ENCODE results near the gene PLEKHA4.
"Not testable (repeated sequence)": the region's sequence is repeated elsewhere in the genome, so short reads cannot be mapped to it uniquely, and the experiment has no call there.

Gene PLEKHA4

DNA sequence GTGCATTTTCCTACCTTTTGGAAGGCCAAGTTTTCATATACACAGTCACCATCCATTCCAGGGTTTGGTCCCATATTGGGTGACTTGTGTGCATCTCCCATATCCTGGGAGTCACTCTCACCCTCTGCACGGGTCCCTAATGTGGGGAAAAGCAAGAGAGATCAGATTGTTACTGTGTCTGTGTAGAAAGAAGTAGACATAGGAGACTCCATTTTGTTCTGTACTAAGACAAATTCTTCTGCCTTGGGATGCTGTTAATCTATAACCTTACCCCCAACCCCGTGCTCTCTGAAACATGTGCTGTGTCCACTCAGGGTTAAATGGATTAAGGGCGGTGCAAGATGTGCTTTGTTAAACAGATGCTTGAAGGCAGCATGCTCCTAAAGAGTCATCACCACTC lies 21.1 kb upstream of the PLEKHA4 start:
- H3K4me3 ChIP-seq (ENCODE audit: low read depth, low read length); H3K27ac ChIP-seq (ENCODE audit: low read depth, low read length); H3K36me3 ChIP-seq (ENCODE audit: insufficient read depth, low read length); H3K27me3 ChIP-seq (ENCODE audit: insufficient read depth, low read length); H3K79me2 ChIP-seq (ENCODE audit: control insufficient read depth, insufficient read depth, low read length, unreplicated experiment); H2AFZ ChIP-seq (ENCODE audit: low read length, unreplicated experiment); H3K4me1 ChIP-seq (ENCODE audit: control insufficient read depth, insufficient read depth, low read length, unreplicated experiment): not testable (repeated sequence)

DNA sequence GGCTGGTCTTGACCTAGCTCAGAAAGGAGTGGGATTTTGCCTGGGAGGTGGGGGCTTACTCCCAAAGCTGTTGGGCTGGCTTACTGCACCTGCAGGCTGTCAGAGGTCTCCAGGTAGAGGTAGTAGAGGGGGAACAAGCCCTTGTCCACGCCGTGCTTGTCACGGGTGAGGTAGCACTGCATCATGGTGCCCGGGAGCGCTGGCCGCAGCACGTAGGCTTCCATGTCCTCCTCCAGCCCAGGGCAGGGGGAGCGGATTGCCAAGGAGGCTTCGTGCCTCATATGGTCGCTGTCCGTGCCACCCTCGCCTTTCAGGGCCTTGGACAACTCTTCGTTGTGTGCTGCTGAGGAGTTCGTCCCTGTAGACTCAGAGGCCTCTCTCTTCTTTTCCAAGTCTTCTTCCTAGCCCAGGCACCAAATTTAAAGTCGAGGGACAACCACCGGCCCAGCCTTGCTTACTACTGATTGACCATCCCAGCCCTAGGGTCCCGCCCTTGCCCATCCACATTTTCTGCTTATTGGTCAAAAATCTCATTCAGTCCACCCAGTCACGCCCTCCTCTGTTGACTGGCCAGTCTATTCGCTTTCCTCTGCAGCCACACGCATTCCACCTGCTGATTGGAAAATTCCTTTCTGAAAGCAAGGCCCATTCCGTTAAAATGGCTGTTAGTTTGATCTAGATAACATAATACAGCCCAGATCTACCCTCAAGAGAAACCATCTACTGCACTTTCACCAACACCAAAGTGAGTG lies 19.6 kb upstream of the PLEKHA4 start:
- H2AFZ ChIP-seq (ENCODE audit: low read length, unreplicated experiment), result no peak overlapping the region
- no peaks in the 10 kb centered on the region for H3K79me2 ChIP-seq (ENCODE audit: control insufficient read depth, insufficient read depth, low read length, unreplicated experiment)
- no peaks in the 10 kb centered on the region for H3K27me3 ChIP-seq (ENCODE audit: insufficient read depth, low read length)
- no peaks in the 10 kb centered on the region for H3K4me1 ChIP-seq (ENCODE audit: control insufficient read depth, insufficient read depth, low read length, unreplicated experiment)
- no peaks in the 10 kb centered on the region for H3K36me3 ChIP-seq (ENCODE audit: insufficient read depth, low read length)
- no peak overlapping the region for H3K4me3 ChIP-seq (ENCODE audit: low read depth, low read length)
- H3K27ac ChIP-seq (ENCODE audit: low read depth, low read length), result no peak overlapping the region

DNA sequence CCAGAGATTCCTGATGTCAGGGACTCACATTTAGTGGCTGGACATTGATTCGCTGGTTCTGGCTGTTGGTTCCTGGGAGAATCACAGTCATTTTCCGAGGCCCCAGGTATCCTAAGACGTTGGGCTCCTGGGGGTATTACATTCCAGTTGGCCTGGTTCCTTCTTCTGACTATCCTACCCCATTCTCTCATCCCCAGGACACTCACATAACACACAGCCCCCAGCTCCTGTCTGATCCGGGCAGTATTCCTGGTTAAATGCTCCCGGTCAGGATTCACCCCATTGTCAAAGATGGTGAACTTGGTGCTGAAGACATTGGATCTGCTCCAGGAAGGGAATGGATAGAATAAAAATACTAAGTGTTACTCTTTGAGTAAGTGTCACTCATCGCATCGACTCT lies 15.3 kb upstream of the PLEKHA4 start:
- no peaks in the 10 kb centered on the region for H3K79me2 ChIP-seq (ENCODE audit: control insufficient read depth, insufficient read depth, low read length, unreplicated experiment)
- no peak overlapping the region for H2AFZ ChIP-seq (ENCODE audit: low read length, unreplicated experiment)
- H3K27me3 ChIP-seq (ENCODE audit: insufficient read depth, low read length), result no peaks in the 10 kb centered on the region
- peaks cover under 1% of the 10 kb centered on the region for H3K36me3 ChIP-seq (ENCODE audit: insufficient read depth, low read length)
- H3K4me1 ChIP-seq (ENCODE audit: control insufficient read depth, insufficient read depth, low read length, unreplicated experiment), result no peaks in the 10 kb centered on the region
- no peak overlapping the region for H3K4me3 ChIP-seq (ENCODE audit: low read depth, low read length)
- H3K27ac ChIP-seq (ENCODE audit: low read depth, low read length), result no peak overlapping the region

DNA sequence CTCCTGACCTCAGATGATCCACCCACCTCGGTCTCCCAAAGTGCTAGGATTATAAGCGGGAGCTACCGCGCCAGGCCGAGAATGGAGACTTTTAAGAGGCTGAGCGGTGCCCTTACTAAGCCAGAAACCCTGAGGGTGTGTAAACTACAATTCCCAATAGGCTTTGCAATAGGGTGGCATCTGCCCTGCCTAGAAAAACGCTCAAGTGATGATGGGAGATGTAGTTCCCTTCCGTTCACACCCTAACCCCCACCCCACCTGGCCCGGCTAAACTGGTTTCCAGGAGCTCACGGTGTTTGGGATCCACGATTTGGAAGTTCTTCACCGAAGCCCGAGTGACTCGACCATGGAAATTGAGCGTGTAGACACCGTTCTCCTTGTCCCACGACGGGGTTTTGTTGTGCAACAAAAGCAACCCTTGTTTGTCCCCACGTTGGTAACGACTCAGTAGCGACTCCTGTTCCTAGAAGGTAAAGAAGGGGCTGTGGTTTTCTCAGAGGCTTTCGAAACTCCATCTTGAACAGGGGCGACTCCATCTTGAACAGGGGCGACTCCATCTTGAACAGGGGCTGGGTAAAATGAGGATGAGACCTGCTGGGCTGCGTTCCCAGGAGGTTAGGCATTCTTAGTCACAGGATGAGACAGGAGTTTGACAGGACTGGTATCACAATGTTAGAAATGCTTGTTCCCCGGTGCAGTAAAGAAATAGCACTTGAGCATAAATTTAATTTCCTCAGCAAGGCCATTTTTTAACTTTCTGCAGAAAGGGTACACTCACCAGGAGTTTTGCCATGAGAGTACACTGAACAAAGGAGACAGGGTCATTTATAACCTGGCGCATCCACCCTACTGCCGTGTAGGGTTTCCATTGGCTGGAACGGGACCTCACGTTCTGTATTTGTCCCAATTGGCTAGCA lies 13.6 kb upstream of the PLEKHA4 start:
- no peak overlapping the region for H3K27ac ChIP-seq (ENCODE audit: low read depth, low read length)
- peaks cover 3% of the 10 kb centered on the region for H3K79me2 ChIP-seq (ENCODE audit: control insufficient read depth, insufficient read depth, low read length, unreplicated experiment)
- no peak overlapping the region for H2AFZ ChIP-seq (ENCODE audit: low read length, unreplicated experiment)
- H3K4me3 ChIP-seq (ENCODE audit: low read depth, low read length), result no peak overlapping the region
- peaks cover 5% of the 10 kb centered on the region for H3K36me3 ChIP-seq (ENCODE audit: insufficient read depth, low read length)
- no peaks in the 10 kb centered on the region for H3K27me3 ChIP-seq (ENCODE audit: insufficient read depth, low read length)
- H3K4me1 ChIP-seq (ENCODE audit: control insufficient read depth, insufficient read depth, low read length, unreplicated experiment), result no peaks in the 10 kb centered on the region

DNA sequence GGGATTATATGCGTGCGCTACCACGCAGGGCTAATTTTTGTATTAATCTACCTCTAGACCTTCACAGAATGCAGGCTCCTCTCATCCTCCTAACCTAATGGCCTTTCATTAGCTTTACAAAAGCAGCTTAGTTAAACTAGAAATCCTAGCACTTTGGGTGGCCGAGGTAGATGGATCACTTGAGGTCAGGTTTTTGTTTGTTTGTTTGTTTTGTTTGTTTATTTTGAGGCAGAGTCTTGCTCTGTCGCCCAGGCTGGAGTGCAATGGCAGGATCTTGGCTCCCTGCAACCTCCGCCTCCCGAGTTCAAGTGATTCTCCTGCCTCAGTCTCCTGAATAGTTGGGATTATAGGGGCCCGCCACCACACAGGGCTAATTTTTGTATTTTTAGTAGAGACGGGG lies 11.3 kb upstream of the PLEKHA4 start:
- not testable (repeated sequence) for H3K27ac ChIP-seq (ENCODE audit: low read depth, low read length); H3K4me3 ChIP-seq (ENCODE audit: low read depth, low read length); H2AFZ ChIP-seq (ENCODE audit: low read length, unreplicated experiment); H3K27me3 ChIP-seq (ENCODE audit: insufficient read depth, low read length); H3K4me1 ChIP-seq (ENCODE audit: control insufficient read depth, insufficient read depth, low read length, unreplicated experiment)
- peaks cover 11% of the 10 kb centered on the region for H3K79me2 ChIP-seq (ENCODE audit: control insufficient read depth, insufficient read depth, low read length, unreplicated experiment)
- H3K36me3 ChIP-seq (ENCODE audit: insufficient read depth, low read length), result peaks cover 13% of the 10 kb centered on the region

DNA sequence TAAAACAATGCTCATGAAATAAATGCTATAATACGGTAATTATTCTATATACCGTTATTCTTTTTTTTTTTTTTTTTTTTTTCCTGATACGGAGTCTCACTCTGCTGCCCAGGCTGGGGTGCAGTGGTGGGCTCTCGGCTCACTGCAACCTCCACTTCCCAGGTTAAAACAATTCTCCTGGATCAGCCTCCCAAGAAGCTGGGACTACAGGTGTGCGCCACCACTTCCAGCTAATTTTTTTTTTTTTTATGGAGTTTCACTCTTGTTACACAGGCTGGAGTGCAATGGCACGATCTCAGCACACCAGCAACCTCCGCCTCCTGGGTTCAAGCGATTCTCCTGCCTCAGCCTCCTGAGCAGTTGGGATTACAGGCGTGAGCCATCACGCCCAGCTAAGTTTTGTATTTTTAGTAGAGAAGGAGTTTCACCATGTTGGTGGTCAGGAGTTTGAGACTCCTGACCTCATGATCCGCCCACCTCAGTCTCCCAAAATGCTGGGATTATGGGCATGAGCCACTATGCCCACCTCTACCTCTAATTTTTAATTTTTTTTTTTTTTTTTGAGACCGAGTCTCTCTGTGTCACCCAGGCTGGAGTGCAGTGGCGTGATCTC lies 10.7 kb upstream of the PLEKHA4 start:
- Histone ChIP-seq H2AFZ (ENCODE audit: low read length, unreplicated experiment) (no peak overlapping the region), H3K27ac (ENCODE audit: low read depth, low read length) (no peak overlapping the region), H3K36me3 (ENCODE audit: insufficient read depth, low read length) (peaks cover 17% of the 10 kb centered on the region), H3K4me1 (ENCODE audit: control insufficient read depth, insufficient read depth, low read length, unreplicated experiment) (peaks cover 6% of the 10 kb centered on the region), H3K27me3 (ENCODE audit: insufficient read depth, low read length) (no peaks in the 10 kb centered on the region), H3K79me2 (ENCODE audit: control insufficient read depth, insufficient read depth, low read length, unreplicated experiment) (peaks cover 16% of the 10 kb centered on the region), H3K4me3 (ENCODE audit: low read depth, low read length) (no peak overlapping the region)

DNA sequence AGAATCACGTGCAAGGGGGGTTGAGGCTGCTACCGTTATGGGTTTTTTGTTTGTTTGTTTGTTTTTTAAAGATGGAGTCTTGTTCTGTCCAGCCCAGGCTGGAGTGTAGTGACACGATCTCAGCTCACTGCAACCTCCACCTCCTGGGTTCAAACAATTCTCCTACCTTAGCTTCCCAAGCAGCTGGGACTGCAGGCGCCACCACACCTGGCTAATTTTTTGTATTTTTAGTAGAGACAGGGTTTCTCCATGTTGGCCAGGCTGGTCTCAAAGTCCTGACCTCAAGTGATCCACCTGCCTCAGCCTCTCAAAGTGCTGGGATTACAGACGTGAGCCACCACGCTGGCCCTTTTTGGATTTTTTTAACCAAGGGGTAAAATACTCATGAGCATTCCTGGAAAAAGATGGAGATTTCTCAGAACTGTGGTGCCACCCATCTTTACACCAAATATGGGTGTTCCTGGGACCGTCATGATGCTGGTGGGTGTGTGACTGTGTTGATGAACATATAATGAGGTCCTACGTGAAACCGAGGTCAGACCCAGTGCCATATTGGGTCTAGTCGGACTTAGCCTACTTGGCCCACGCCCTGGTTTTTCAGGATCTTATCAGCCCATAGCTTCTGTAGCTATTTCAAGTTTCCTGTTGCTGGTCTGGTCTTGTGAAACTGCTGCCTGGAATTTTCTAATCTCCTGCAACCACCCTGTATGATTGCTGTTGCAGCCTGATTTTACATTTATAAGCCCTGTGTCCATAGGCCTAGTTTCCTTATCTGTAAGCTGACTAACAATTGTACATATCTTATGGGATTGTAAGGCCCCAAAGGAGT lies 10.0 kb upstream of the PLEKHA4 start:
- peak overlapping the region; percentile 32; the same call in 1 of the 2 replicates for H3K27ac ChIP-seq (ENCODE audit: low read depth, low read length)
- no peaks in the 10 kb centered on the region for H3K27me3 ChIP-seq (ENCODE audit: insufficient read depth, low read length)
- peaks cover 6% of the 10 kb centered on the region for H3K4me1 ChIP-seq (ENCODE audit: control insufficient read depth, insufficient read depth, low read length, unreplicated experiment)
- no peak overlapping the region for H3K4me3 ChIP-seq (ENCODE audit: low read depth, low read length)
- H3K79me2 ChIP-seq (ENCODE audit: control insufficient read depth, insufficient read depth, low read length, unreplicated experiment), result peaks cover 23% of the 10 kb centered on the region
- H3K36me3 ChIP-seq (ENCODE audit: insufficient read depth, low read length), result peaks cover 24% of the 10 kb centered on the region
- no peak overlapping the region for H2AFZ ChIP-seq (ENCODE audit: low read length, unreplicated experiment)

DNA sequence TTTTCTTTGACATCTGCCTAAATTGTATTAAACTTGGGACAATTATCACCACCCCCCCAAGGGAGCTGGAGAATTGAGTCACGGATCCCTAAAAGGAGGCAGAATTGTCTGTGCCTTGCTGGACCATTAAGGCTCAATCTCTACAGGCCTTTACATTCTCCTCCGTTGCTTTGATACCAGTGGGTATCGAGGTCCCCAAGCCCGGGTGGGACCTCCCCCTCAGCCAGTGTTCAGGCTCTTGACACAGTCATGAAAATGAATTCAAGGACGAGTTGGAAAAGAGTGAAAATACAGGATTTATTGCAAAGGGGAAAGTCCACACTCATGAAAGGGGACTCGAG lies 9.4 kb upstream of the PLEKHA4 start:
- H3K79me2 ChIP-seq (ENCODE audit: control insufficient read depth, insufficient read depth, low read length, unreplicated experiment), result peaks cover 29% of the 10 kb centered on the region
- H2AFZ ChIP-seq (ENCODE audit: low read length, unreplicated experiment), result no peak overlapping the region
- peaks cover 28% of the 10 kb centered on the region for H3K36me3 ChIP-seq (ENCODE audit: insufficient read depth, low read length)
- H3K4me3 ChIP-seq (ENCODE audit: low read depth, low read length), result no peak overlapping the region
- no peak overlapping the region for H3K27ac ChIP-seq (ENCODE audit: low read depth, low read length)
- no peaks in the 10 kb centered on the region for H3K27me3 ChIP-seq (ENCODE audit: insufficient read depth, low read length)
- H3K4me1 ChIP-seq (ENCODE audit: control insufficient read depth, insufficient read depth, low read length, unreplicated experiment), result peaks cover 6% of the 10 kb centered on the region

GRCh38 chr19:48876043-48876981 lies 7.9 kb upstream of the PLEKHA4 start:
- H3K4me3 ChIP-seq (ENCODE audit: low read depth, low read length), result peak overlapping the region; percentile 87
- H2AFZ ChIP-seq (ENCODE audit: low read length, unreplicated experiment); H3K27me3 ChIP-seq (ENCODE audit: insufficient read depth, low read length); H3K4me1 ChIP-seq (ENCODE audit: control insufficient read depth, insufficient read depth, low read length, unreplicated experiment): not testable (repeated sequence)
- peak overlapping the region; percentile 98 for H3K27ac ChIP-seq (ENCODE audit: low read depth, low read length)
- H3K36me3 ChIP-seq (ENCODE audit: insufficient read depth, low read length), result peaks cover 28% of the 10 kb centered on the region
- peaks cover 35% of the 10 kb centered on the region for H3K79me2 ChIP-seq (ENCODE audit: control insufficient read depth, insufficient read depth, low read length, unreplicated experiment)

Measured in ACC112 (cell line).